ENCODE measurements around the gene DPEP3.

Gene DPEP3

DNA sequence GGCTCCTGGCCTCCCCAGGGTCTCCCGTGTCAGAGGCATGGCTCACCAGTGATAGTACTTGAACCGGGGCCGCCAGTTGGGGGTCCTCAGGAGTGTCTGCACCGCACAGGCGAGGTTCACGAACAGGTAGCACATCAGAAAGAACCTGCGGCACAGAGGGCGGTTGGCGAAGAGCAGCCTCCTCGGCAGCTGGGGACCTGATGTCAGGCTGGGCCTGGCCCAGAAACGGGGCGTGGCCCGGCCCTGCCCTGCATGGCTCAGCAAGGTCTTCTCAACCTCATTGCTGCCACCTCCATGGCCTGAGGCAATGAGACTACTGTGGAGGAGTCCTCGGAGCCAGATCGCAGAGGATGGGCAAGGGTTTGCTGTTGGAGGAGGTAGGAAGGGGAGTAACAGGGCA, 32.3 kb downstream of the DPEP3 start:
- no peak for TF ChIP-seq TEAD4 (IDR thresholded peaks at IDR 0.05)

DNA sequence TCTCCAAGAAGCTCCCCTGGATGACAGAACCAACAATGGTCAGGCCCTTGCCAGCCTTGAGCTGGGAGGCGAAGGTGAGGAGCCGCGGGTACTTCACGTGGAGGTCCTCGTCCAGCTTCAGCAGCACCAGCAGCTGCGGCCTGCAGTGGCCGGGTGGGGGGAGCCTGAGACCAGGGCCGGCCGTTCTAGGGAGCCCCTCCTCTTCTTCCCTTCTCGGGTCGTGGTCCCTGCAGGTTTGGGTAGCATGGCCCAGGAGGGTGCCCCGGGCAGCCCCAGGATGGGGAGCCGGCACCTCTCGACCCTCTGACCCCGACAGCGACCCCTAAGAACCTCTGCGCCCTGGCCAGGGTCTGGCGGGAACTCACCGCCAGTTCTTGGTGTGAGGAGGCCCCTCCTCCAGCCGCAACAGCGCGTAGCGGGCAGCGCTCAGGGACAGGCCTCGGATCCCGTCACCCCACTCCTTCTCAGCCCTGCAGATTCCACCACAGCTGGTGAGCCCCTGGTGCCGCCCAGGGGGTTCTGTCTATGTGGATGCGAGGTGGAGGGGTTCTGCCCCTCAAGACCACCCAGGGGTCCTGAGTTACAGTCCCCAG, 33.2 kb downstream of the DPEP3 start:
- TF ChIP-seq TCF12 (IDR thresholded peaks at IDR 0.05; ENCODE audit: low read depth) (no peak), MAX (IDR thresholded peaks at IDR 0.05) (no peak), FOXM1 (IDR thresholded peaks at IDR 0.05; ENCODE audit: borderline replicate concordance, low read depth) (no peak), TEAD4 (IDR thresholded peaks at IDR 0.05) (no peak), EGR1 (IDR thresholded peaks at IDR 0.05) (no peak), EP300 (IDR thresholded peaks at IDR 0.05; ENCODE audit: borderline replicate concordance) (no peak), YY1 (IDR thresholded peaks at IDR 0.05; ENCODE audit: low read depth) (no peak), RAD21 (IDR thresholded peaks at IDR 0.05; ENCODE audit: low read depth) (no peak), ZBTB7A (IDR thresholded peaks at IDR 0.05; ENCODE audit: low read depth) (no peak), TAF1 (IDR thresholded peaks at IDR 0.05; ENCODE audit: low read depth) (no peak), NFIC (IDR thresholded peaks at IDR 0.05) (no peak), CREB1 (IDR thresholded peaks at IDR 0.05; ENCODE audit: low read depth) (no peak), CEBPB (IDR thresholded peaks at IDR 0.05) (no peak)
- TF ChIP-seq, protein P1, sequence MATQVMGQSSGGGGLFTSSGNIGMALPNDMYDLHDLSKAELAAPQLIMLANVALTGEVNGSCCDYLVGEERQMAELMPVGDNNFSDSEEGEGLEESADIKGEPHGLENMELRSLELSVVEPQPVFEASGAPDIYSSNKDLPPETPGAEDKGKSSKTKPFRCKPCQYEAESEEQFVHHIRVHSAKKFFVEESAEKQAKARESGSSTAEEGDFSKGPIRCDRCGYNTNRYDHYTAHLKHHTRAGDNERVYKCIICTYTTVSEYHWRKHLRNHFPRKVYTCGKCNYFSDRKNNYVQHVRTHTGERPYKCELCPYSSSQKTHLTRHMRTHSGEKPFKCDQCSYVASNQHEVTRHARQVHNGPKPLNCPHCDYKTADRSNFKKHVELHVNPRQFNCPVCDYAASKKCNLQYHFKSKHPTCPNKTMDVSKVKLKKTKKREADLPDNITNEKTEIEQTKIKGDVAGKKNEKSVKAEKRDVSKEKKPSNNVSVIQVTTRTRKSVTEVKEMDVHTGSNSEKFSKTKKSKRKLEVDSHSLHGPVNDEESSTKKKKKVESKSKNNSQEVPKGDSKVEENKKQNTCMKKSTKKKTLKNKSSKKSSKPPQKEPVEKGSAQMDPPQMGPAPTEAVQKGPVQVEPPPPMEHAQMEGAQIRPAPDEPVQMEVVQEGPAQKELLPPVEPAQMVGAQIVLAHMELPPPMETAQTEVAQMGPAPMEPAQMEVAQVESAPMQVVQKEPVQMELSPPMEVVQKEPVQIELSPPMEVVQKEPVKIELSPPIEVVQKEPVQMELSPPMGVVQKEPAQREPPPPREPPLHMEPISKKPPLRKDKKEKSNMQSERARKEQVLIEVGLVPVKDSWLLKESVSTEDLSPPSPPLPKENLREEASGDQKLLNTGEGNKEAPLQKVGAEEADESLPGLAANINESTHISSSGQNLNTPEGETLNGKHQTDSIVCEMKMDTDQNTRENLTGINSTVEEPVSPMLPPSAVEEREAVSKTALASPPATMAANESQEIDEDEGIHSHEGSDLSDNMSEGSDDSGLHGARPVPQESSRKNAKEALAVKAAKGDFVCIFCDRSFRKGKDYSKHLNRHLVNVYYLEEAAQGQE (IDR thresholded peaks at IDR 0.05; ENCODE audit: low read depth) = no peak

- TF ChIP-seq EGR1 (IDR thresholded peaks at IDR 0.05) = no peak
- no peak for TF ChIP-seq RAD21 (IDR thresholded peaks at IDR 0.05; ENCODE audit: low read depth)
- no peak for TF ChIP-seq FOXM1 (IDR thresholded peaks at IDR 0.05; ENCODE audit: borderline replicate concordance, low read depth)
- TF ChIP-seq TCF12 (IDR thresholded peaks at IDR 0.05; ENCODE audit: low read depth) = no peak
- TF ChIP-seq YY1 (IDR thresholded peaks at IDR 0.05; ENCODE audit: low read depth) = no peak
- no peak for TF ChIP-seq USF1 (IDR thresholded peaks at IDR 0.05)
- no peak for TF ChIP-seq NFIC (IDR thresholded peaks at IDR 0.05)
- TF ChIP-seq TEAD4 (IDR thresholded peaks at IDR 0.05) = no peak
- TF ChIP-seq TAF1 (IDR thresholded peaks at IDR 0.05; ENCODE audit: low read depth) = no peak
- TF ChIP-seq MAX (IDR thresholded peaks at IDR 0.05) = no peak
- TF ChIP-seq, protein P1 (IDR thresholded peaks at IDR 0.05; ENCODE audit: low read depth) = no peak
- TF ChIP-seq CEBPB (IDR thresholded peaks at IDR 0.05) = no peak
- no peak for TF ChIP-seq ZBTB7A (IDR thresholded peaks at IDR 0.05; ENCODE audit: low read depth)
- no peak for TF ChIP-seq EP300 (IDR thresholded peaks at IDR 0.05; ENCODE audit: borderline replicate concordance)
- TF ChIP-seq CREB1 (IDR thresholded peaks at IDR 0.05; ENCODE audit: low read depth) = no peak
These were observed 34.1 kb downstream of the DPEP3 start for GRCh38 chr16:67946128-67946569.

- TF ChIP-seq ZBTB7A (IDR thresholded peaks at IDR 0.05; ENCODE audit: low read depth) (no peak), YY1 (IDR thresholded peaks at IDR 0.05; ENCODE audit: low read depth) (no peak), MAX (IDR thresholded peaks at IDR 0.05) (no peak), TCF12 (IDR thresholded peaks at IDR 0.05; ENCODE audit: low read depth) (no peak), NFIC (IDR thresholded peaks at IDR 0.05) (no peak), FOXM1 (IDR thresholded peaks at IDR 0.05; ENCODE audit: borderline replicate concordance, low read depth) (no peak), RAD21 (IDR thresholded peaks at IDR 0.05; ENCODE audit: low read depth) (no peak), EP300 (IDR thresholded peaks at IDR 0.05; ENCODE audit: borderline replicate concordance) (no peak), TEAD4 (IDR thresholded peaks at IDR 0.05) (no peak), CREB1 (IDR thresholded peaks at IDR 0.05; ENCODE audit: low read depth) (no peak), CEBPB (IDR thresholded peaks at IDR 0.05) (no peak), USF1 (IDR thresholded peaks at IDR 0.05) (no peak), TAF1 (IDR thresholded peaks at IDR 0.05; ENCODE audit: low read depth) (no peak), EGR1 (IDR thresholded peaks at IDR 0.05) (no peak)
- TF ChIP-seq, protein P1 (IDR thresholded peaks at IDR 0.05; ENCODE audit: low read depth) = no peak
These were observed 34.8 kb downstream of the DPEP3 start for GRCh38 chr16:67945392-67945933.

Data from Ishikawa (cell line).